Inferior parietal cortex (tissue), 1 donor: ENCODE results near the gene USP49.
"Not testable (repeated sequence)": the region's sequence is repeated elsewhere in the genome, so short reads cannot be mapped to it uniquely, and the experiment has no call there.

Source experiments
- DNase-seq: peaks from one replicate; pipeline ENCODE4 v3.0.0-alpha.2; 2016; ENCODE audit errors: extremely low spot score

USP49 gene

DNA sequence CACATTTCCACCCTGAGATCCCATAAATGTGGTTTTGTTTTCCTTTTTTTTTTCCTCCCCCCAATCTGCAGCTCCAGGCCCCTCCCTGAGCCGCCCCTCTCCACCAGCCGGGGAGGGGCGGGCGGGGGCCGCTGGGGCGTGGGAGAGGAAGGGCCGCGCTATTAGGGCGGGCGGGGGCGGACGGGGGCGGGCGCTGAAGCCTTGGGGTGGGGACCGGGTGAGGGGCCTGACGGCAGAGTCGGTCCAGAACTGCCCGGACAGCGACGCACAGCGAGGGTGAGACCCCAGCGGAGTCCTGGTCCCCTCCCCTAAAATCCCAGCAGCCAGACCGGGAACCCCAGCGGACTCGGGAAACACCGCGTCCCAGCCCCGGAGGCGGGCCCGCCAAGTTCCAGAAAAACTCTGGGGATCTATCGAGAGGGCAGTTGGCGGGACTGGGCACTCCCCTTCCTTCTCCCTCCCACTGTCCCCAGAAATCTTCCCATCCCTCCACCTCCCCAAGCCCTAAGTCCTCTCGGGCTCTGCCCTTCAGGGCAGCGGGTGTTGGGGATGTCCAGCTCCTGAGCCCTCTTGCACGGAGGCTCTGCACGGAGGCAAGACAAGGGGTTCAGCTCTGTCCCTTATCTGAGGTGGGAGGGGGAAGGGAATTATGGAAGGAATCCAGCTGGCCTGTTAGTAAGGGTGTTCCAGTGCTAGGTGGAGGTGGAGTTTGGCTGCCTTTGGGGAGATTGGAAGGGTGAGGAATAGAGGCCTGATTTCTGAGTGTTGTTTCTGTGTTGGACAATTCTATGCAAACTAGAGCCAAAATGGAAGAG is 114.4 kb downstream of the USP49 start, which contains the start of gene PRICKLE4:
TSS of gene PRICKLE4 (plus strand) at position 232 of the 815 bp plus-strand sequence. CDS start 2,692 bp downstream, outside the sequence.
- DNase-seq, result no peak

GRCh38 chr6:41779788-41780550 is 115.2 kb downstream of the USP49 start, which contains the start of gene FRS3:
FRS3 (minus strand) TSS chr6:41779900; CDS start chr6:41776987, 2,913 bp downstream.
- DNase-seq, result peak; percentile 98

- DNase-seq, result no peak
Measured at GRCh38 chr6:41779336-41779735, 115.8 kb downstream of the USP49 start.

GRCh38 chr6:41778895-41779294 is 116.3 kb downstream of the USP49 start:
- DNase-seq, result no peak

- no peak for DNase-seq
Measured at GRCh38 chr6:41777551-41778285, 117.5 kb downstream of the USP49 start.

- no peak for DNase-seq
Measured at GRCh38 chr6:41775293-41775882, 119.8 kb downstream of the USP49 start.

DNA sequence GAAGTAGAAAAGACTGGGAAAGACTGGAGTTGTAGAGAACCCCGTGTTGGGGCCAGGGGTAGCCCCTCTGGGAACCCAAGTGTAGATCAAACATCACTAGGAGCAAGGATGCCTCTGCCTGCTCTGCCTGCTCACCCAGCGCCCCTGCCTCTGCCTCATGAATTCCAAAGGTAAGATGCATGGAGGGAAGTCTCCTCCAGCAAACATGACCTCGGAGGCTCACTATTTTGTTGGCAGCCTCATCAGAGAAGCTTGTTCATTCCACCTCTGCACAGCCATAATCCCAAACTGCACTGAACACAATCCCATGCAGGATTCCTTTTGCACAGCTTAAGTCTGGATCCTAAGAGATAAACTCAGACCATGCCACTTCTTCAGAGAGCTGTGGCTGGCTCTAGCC is 120.3 kb downstream of the USP49 start:
- no peak for DNase-seq

DNA sequence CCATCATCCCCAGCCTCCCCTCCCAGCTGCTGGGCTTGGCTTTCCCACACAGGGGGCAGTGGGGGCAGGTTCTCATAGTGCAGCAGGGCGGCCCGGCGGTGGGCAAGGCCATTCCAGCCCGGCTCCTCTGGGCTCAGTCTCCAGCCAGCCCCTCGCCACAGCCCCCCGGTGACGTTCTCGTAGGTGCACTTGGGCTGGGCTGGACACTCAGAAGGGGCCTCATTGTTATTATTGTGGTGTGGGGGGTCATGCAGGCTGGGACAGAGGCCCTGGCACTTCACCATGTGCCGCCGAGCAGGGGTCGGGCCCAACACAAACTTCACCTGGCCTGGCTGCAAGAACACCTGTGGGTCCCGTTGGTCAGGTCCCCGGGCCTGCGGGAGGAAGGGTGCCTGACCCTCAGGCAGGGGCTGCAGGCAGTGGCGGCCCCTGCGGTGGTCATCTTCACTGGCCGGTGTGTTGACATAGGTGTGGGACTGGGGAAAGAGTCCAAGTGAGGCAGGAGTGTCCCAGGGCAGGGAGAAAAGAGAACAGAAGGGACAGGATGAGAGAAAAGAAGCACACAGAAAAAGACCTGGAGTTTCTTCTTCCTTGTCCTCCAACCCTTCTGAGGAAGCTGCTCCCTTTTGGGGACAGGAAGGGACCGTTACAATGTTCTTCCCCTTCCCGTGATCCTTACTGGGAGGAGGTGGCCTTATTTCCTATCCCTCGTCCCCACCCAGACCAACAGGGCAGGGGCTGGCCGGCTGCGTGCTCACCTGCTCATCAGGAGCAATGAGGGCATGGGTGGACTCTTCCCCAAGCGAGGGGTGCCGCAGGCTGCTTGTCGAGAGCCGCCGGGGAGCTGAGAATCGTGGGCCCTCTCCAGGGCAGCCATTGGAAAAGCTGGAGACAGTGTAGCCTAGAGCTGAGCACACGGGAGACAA is 123.9 kb downstream of the USP49 start:
- no peak for DNase-seq

- DNase-seq, result no peak
Measured at GRCh38 chr6:41770381-41771057, 124.7 kb downstream of the USP49 start.

GRCh38 chr6:41769376-41769775 is 125.8 kb downstream of the USP49 start:
- no peak for DNase-seq

- DNase-seq, result no peak
Measured at GRCh38 chr6:41768545-41769308, 126.4 kb downstream of the USP49 start.

GRCh38 chr6:41767112-41767833 is 127.9 kb downstream of the USP49 start:
- no peak for DNase-seq

DNA sequence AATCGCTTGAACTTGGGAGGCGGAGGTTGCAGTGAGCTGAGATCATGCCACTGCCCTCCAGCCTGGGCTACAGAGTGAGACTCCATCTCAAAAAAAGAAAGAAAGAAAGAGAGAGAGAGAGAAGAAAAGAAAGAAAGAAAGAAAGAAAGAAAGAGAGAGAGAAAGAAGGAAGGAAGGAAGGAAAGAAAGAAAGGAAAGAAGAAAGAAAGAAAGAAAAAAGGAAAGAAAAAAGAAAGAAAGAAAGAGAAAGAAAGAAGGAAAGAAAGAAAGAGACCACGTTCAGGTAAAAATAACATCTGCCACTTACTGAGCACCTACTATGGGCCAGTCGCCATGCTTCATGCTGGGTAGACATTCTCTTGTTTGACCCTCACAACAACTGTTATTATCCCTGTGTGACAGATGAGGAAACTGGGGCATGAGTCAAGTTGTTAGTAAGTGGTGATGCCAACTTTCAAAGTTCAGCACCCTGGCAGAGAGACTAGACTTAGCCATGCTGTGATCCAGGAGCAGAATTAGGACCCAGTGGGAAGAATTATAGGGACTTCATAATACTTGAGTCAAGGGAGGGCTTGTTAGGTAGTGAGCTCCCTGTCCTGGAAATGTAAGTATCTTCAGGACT is 129.0 kb downstream of the USP49 start:
- DNase-seq, result not testable (repeated sequence)

DNA sequence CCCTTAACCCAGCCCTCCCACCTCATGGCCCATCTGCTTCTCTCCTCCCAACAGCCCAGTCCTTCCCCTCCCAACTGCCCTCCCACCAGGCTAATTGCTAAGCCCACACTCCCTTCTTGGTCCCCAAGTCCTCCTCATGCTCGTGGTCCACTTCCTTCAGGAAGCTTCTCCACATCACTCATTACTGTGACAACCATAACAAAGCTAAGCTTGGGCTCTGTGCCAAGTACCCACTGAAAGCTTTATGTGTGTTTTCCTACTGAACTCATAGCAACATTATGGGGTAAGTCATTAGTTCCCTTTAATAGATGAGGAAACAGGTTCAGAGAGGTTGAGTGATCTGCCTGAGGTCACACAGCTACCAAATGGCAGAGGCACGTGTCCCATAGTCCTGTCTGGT is 131.7 kb downstream of the USP49 start:
- no peak for DNase-seq

DNA sequence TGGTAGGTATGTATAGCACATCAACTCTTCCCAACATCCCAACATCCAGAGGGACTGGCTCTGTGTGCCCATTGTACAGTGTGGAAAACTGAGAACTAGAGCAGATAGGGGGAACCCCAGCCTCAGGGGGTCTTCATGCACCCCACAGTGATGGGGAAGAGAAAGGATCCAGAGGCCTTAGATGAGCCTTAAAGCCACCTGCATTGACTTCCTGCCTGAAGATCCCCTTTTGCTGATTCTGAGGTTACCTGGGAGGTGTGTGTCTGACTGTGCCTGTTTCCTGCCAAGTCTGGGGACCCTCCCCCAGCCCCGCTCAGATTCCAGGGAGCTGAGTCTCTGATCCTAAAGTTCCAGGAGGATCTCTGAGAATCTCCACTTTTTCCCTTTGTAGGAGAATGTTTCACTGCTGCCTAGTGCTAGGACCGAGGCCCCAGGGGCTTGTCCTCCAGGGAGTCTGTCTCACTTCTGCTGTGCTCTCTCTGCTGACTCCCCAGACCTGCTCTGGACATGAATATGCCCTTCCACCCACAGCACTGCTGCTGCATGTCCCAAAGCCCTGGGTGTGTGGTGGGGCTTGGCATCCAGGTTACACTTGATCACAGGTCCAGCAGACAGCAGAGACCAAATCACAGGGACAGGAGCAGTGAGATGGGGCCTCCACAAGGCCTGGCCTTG is 135.1 kb downstream of the USP49 start:
- DNase-seq, result no peak

DNA sequence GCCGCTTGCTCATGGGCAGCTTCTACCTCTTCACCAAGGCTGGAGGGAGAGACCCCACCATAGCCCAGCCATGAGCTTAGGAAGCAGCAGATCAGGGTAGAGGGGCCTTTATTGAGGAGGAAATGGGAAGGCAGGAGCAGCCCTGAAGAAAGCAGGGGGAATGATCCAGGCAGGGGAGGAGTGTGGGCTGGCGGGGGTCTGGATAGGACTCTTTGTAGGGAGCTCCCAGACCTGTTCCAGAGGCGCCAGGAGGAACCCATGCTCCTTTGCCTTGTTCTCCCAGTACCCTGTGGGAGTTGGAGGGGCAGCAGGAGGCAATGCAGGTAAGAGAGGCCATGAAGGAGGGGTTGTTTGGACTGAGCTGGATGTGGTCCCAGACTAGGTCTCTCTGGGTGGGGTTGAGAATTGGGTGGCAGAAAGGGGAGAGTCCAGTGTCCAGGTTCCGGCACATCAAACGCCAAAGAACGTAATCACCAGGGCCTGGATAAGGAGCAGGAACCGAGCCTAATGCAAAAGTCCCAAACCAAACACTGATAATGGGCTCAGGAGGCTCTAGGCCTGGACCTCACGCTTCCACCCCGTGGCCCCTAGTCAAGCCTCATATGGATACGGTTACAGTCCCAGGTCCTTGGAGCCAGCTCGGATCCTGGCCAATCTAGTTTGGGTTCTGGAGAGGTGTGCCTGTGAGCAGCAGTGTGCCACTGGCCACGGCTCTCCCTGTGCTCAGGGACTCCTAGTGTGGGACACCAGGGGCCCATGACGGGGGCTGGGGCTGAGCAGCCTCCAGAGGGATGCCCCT is 135.9 kb downstream of the USP49 start:
- DNase-seq, result no peak

DNA sequence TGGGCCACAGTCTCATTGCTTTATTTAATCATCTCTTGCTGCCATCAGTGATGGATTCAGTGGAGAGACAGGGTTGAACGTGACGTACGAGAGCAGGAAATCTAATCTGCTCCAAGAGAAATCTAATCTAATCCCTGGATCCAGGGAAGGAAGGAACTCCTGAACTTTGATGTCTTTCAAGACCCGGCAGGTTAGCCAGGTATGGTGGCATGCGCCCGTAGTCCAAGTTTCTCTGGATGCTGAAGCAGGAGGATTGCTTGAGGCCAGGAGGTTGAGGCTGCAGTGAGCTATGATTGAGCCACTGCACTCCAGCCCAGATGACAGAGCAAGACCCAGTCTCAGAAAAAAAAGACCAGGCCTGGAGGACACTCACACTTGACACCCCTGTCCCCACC is 136.5 kb downstream of the USP49 start:
- DNase-seq, result no peak
